GM12878 (cell line): ENCODE results near the gene ADAMTSL5. TPM values are rescaled to one million over a fixed set of nuclear protein-coding genes. Genes with fewer than 3 reads are reported as not detected.

Experiments used
- BCL11A ChIP-seq: IDR thresholded peaks from 2 replicates; pipeline ENCODE4 v1.6.1; 2011; ENCODE audit warnings: low read depth, low read length
- BHLHE40 ChIP-seq, 2 experiments: fragments of 450-650 bp in 1 of 2; IDR thresholded peaks; 2 replicates each; pipeline ENCODE4 v1.6.1; 2011 to 2017; ENCODE audit warnings: low read depth in 2 of 2, borderline replicate concordance in 1 of 2, improper control_type of control experiment in 1 of 2, low read length in 1 of 2, mild to moderate bottlenecking in 1 of 2
- CBFB ChIP-seq: IDR thresholded peaks from 2 replicates; pipeline ENCODE4 v1.6.1; 2016; ENCODE audit warnings: antibody characterized with exemption, low read depth
- CHD4 ChIP-seq: fragments of 200-600 bp; sonication (generic); IDR thresholded peaks from 2 replicates; pipeline ENCODE4 v1.6.1; 2016; ENCODE audit warnings: mild to moderate bottlenecking
- E4F1 ChIP-seq: fragments of 450-650 bp; IDR thresholded peaks from 2 replicates; pipeline ENCODE4 v1.6.1; 2018; ENCODE audit warnings: borderline replicate concordance, mild to moderate bottlenecking; ENCODE audit not compliant: partially characterized antibody
- HSF1 ChIP-seq: fragments of 150-350 bp; IDR thresholded peaks from 2 replicates; pipeline ENCODE4 v1.6.1; 2014; ENCODE audit warnings: mild to moderate bottlenecking, low read depth, low read length
- IRF3 ChIP-seq: fragments of 450-650 bp; IDR thresholded peaks from 2 replicates; pipeline ENCODE4 v1.6.1; 2014; ENCODE audit warnings: mild to moderate bottlenecking
- JUND ChIP-seq: IDR thresholded peaks from 2 replicates; pipeline ENCODE4 v1.6.1; 2012; ENCODE audit warnings: low read depth, mild to moderate bottlenecking, low read length, improper control_type of control experiment, moderate library complexity
- MEF2A ChIP-seq: IDR thresholded peaks from 2 replicates; pipeline ENCODE4 v1.6.1; 2011; ENCODE audit warnings: low read depth, mild to moderate bottlenecking, low read length, moderate library complexity; ENCODE audit not compliant: insufficient read depth
- MXI1 ChIP-seq: fragments of 150-350 bp; IDR thresholded peaks from 2 replicates; pipeline ENCODE4 v1.6.1; 2011; ENCODE audit warnings: low read depth, mild to moderate bottlenecking, inconsistent platforms, low read length, improper control_type of control experiment
- NFXL1 ChIP-seq: fragments of 450-650 bp; IDR thresholded peaks from 2 replicates; pipeline ENCODE4 v1.6.1; 2017; ENCODE audit warnings: antibody characterized with exemption, mild to moderate bottlenecking, borderline replicate concordance
- REST ChIP-seq: IDR thresholded peaks from 2 replicates; pipeline ENCODE4 v1.6.1; 2012; ENCODE audit warnings: mild to moderate bottlenecking, low read depth, low read length
- SIX5 ChIP-seq: IDR thresholded peaks from 2 replicates; pipeline ENCODE4 v1.6.1; 2011; ENCODE audit warnings: mild to moderate bottlenecking, low read depth, low read length, moderate library complexity; ENCODE audit not compliant: severe bottlenecking
- SREBF2 ChIP-seq: IDR thresholded peaks from 2 replicates; pipeline ENCODE4 v1.6.1; 2012; ENCODE audit warnings: mild to moderate bottlenecking, low read length
- TBL1XR1 ChIP-seq: IDR thresholded peaks from 2 replicates; pipeline ENCODE4 v1.6.1; 2012; ENCODE audit warnings: low read depth, low read length, improper control_type of control experiment
- TCF3 ChIP-seq: IDR thresholded peaks from 2 replicates; pipeline ENCODE4 v1.6.1; 2012; ENCODE audit warnings: low read depth, mild to moderate bottlenecking, low read length, borderline replicate concordance; ENCODE audit not compliant: insufficient read depth
- TCF7 ChIP-seq: IDR thresholded peaks from 2 replicates; pipeline ENCODE4 v1.6.1; 2014; ENCODE audit warnings: antibody characterized with exemption, borderline replicate concordance
- YY1 ChIP-seq: IDR thresholded peaks from 2 replicates; pipeline ENCODE4 v1.6.1; 2011; ENCODE audit warnings: low read depth, mild to moderate bottlenecking, low read length
- polyA plus RNA-seq, 11 experiments: library from polyadenylated mRNA; depleted of rRNA in 4 of 11; unstranded in 6 of 11; stranded (reverse) in 5 of 11; fragments of >200 nt; fragmentation: Nextera tagmentation in 4 of 11; fragmentation: Illumina TruSeq in 1 of 11; extraction: Ambion mirVana in 4 of 11; extraction: Trizol in 1 of 11; gene quantifications; 1 replicate in 1 of 11; 2 replicates in 10 of 11; pipeline versions ENCODE4 v1.2.1 to v1.2.3, GENCODE V29; 2011 to 2016; ENCODE audit warnings: inconsistent platforms in 2 of 11, missing spikeins in 2 of 11, low read depth in 1 of 11
- total RNA-seq, 4 experiments: library from RNA; depleted of rRNA in 3 of 4; stranded (reverse); fragments of >200 nt in 3 of 4; fragmentation: Illumina TruSeq in 1 of 4; extraction: Trizol in 1 of 4; gene quantifications; 2 replicates each; pipeline versions ENCODE4 v1.2.1 to v1.2.3, GENCODE V29; 2013 to 2021

Gene ADAMTSL5
- total and polyA plus RNA-seq, 10 of the 15 experiments (the other 5 are each of a cell fraction or from before 2014, with no cell fraction given): 0.04 to 0.83 (median 0.32) TPM; not detected in 4

GRCh38 chr19:1507763-1508506 lies 4.9 kb downstream of the ADAMTSL5 start (continued):
- TF ChIP-seq IRF3: 0 out of 2 replicates have a peak, but pooled peaks have one; percentile 55
- TF ChIP-seq NFXL1: no peak
- no peak for TF ChIP-seq TCF7
- TF ChIP-seq TCF3: no peak
- no peak for TF ChIP-seq TBL1XR1
- no peak for TF ChIP-seq MEF2A
- TF ChIP-seq MXI1: no peak
- TF ChIP-seq E4F1: peak; percentile 63
- TF ChIP-seq CHD4: no peak
- peak in 1 of 2 experiments; percentile 58; a peak in 2 of 4 replicates for TF ChIP-seq BHLHE40 (IDR thresholded peaks at IDR 0.05; ENCODE audit: borderline replicate concordance in 1 of 2, low read depth in 2 of 2, low read length in 1 of 2)
- no peak for TF ChIP-seq CBFB
- TF ChIP-seq SREBF2: no peak
- no peak for TF ChIP-seq SIX5
- TF ChIP-seq JUND: no peak
- TF ChIP-seq HSF1: no peak
- TF ChIP-seq YY1: no peak
- TF ChIP-seq BCL11A: no peak
- no peak for TF ChIP-seq REST
